GM20000 (cell line): ENCODE data around the gene CAPN11.

Source experiments
- DNase-seq: peaks from one replicate; pipeline ENCODE4 v3.0.0; 2012; ENCODE audit warnings: low spot score
- TF ChIP-seq, protein P1 (sequence below): IDR thresholded peaks from 2 replicates; pipeline ENCODE4 v1.5.1; 2012; ENCODE audit warnings: mild to moderate bottlenecking, control low read depth; ENCODE audit errors: extremely low read depth, missing control alignments

The CAPN11 gene

DNA sequence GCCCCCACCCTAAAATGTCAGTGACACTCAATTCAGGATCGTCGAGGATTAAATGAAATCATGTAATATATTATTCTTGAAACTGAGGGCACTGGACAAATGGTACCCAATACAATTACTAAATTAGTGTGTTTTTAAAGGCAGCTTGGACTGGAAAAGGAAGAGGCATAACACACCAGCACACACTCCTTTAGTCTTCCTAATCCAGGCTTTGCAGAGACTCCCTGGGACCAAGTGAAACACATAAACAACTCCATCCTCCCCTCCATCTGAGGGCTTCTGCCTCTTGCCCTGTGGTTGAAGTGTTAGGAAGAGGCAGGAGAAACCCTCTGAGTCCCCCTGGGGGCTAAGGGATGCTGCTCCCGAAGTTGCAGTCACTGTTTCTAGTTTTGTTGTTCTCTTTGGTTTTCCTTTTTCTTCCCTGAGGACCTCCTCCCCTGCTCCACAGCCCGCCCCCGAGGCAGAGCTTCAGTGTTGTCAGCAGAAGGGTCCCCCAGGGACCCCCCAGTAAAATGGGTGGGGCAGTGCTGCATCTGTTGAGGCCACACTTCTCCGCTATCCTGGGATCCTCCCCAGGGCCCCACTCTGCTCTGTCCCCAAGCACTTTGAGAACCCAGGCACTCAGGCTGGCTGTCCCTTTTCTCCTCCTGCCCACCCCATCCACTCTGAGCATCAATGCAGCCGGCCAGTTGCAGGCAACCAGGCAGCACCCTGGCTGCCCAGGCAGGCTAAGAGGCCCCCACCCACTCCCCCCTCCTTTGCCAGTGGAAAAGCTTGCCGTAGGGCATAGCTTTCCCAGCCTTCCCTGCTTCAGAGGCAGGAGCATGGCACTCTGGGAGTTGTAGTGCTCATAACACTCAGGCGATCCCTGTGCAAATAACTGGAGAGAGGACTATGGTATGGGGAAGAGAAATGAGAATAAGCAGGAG lies 25.4 kb upstream of the CAPN11 start:
- DNase-seq, result no peak
- TF ChIP-seq, protein P1, sequence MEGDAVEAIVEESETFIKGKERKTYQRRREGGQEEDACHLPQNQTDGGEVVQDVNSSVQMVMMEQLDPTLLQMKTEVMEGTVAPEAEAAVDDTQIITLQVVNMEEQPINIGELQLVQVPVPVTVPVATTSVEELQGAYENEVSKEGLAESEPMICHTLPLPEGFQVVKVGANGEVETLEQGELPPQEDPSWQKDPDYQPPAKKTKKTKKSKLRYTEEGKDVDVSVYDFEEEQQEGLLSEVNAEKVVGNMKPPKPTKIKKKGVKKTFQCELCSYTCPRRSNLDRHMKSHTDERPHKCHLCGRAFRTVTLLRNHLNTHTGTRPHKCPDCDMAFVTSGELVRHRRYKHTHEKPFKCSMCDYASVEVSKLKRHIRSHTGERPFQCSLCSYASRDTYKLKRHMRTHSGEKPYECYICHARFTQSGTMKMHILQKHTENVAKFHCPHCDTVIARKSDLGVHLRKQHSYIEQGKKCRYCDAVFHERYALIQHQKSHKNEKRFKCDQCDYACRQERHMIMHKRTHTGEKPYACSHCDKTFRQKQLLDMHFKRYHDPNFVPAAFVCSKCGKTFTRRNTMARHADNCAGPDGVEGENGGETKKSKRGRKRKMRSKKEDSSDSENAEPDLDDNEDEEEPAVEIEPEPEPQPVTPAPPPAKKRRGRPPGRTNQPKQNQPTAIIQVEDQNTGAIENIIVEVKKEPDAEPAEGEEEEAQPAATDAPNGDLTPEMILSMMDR, result no peak

DNA sequence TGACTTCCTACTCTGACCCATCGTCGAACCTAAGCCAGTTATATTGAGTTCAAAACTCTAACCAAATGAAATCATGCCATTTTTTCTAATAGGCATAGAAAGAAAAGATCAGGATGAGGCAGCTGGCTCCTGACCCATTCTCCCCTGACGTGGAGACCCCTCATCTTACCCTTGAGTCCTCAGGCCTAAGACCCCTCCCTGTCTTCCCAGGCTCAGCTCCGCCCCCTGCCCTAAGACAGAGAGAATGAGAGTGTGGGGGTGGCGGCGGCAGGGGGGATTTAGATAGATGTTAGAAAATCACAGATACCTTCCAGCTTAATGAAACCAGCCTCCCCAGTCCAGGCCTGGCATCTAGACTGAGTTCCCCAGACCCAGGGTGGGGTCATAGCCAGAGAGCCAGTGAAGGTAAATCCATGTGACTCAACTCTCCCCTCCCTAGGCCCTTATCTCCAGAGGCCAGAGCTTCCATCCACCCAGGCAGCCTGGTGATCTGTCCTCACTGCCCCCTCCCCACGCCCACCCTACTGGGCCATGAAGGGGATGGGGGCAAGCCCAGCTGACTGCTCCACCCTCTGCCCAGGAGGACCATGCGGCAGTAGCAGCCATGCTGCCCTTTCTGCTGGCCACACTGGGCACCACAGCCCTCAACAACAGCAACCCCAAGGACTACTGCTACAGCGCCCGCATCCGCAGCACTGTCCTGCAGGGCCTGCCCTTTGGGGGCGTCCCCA lies 24.5 kb upstream of the CAPN11 start:
- no peak for DNase-seq
- TF ChIP-seq, protein P1, result no peak

DNA sequence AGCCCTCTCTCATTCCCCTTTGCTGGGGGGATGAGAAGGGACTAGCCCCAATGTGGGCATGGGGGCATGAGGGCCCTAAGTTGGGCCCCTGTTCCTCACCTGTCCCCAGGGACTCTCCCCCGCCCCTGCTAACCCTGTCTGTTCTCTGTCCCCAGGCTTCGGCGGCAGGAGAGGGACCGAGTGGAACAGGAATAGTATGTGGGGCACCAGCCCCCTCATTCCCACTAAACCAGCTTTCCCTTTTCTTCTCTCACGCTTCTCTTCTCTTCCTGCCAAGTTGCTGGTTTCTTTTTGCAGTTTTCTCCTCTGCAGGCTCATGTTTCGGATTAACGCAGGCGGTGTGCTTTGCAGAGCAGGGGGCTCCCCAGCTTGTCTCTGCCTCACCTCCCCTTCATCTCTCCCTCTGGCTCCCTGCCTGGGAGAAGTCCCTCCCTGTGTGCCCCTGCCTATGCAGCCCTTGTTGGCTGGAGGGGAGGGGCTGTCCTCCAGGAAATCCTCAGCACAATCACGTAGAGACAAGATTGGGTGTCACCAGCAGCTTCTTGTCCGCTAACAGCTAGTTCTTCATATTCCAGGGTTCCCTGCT lies 23.4 kb upstream of the CAPN11 start:
- TF ChIP-seq, protein P1, result no peak
- DNase-seq, result no peak

DNA sequence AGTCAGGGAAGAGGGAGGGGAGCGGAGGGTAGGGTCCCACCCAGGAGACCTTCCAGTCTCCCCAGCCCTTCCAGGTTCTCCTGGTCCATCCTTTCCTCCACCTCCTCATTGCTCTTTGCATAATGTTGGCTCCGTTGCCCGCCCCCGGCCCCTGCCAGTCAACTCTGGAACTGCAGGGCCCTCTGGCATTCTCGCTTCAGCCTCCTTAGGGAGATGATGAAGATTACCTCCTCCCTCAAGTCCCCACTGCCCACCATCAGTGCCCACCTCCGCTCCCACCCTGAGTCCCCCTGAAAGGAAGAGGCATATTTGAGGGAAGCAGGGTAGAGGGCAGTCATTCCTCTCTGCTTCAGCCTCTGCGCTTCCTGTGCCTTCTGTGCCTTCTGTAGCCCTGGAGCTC lies 22.7 kb upstream of the CAPN11 start:
- TF ChIP-seq, protein P1, result no peak
- no peak for DNase-seq

DNA sequence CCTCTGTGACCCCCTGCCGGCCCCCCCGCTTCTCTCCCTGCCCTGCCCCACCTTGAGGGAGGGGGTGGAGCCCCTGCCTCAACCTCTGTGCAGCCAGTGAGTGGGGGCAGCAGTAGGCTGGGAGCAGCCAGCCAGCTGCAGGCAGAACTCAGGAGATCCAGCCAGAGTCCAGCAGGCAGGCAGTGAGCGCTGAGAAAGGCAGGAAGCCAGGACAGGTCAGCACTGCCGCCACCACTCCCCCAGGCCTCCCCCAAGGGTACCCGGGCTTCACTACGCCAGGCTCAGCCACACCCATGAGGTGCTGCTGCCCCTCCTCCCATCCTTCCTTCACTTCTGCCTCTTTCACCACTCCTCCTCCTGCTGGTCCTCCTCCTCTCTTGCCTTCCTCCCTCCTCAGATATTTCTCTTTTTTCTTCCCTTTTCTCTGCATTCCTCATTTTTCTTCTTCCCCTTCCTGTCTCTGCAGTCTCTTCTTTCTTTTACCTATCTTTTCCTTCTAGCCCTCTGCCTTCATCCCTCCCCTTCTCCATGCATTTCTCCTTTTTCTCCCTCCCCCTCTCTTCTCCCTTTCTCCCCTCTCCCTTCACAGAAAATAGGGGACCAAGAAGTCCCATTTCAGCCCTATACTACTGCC lies 19.8 kb upstream of the CAPN11 start:
- TF ChIP-seq, protein P1, result no peak
- no peak for DNase-seq

DNA sequence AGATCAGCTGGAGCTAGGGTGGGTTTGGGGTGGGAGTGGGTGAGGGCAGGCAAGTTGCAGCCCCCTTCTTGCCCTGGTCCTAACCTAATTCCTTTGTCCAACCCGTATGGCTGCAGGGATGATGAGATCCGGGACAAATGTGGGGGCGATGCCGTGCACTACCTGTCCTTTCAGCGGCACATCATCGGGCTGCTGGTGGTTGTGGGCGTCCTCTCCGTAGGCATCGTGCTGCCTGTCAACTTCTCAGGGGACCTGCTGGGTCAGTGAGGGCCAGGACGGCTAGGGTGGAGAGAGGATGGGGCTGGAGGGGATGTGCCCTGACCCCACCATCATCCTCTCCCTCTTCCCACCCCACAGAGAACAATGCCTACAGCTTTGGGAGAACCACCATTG lies 19.3 kb upstream of the CAPN11 start:
- DNase-seq, result no peak
- TF ChIP-seq, protein P1, result no peak

DNA sequence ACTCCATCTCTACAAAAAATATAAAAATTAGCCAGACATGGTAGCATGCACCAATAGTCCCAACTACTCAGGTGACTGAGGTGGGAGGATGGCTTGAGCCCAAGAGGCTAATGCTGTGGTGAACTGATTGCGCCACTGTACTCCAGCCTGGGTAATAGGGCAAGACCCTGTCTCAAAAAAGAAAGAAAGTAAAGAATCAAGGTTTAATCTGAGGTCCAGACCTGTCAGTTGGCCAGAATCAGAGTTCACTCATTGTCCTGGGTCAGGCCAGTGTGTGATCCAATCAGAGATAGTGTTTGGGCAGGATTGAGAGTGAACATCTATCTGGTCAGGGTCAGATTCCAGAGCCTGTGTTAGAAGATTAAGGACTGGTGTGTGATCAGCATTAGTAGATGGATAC lies 15.8 kb upstream of the CAPN11 start:
- DNase-seq, result no peak
- TF ChIP-seq, protein P1, result no peak
